ENCODE data around the gene PGGHG. TPM values are rescaled to one million over a fixed set of nuclear protein-coding genes. Genes with fewer than 3 reads are reported as not detected.
"Not testable (repeated sequence)": the region's sequence is repeated elsewhere in the genome, so short reads cannot be mapped to it uniquely, and the experiment has no call there.

The PGGHG gene
- total RNA-seq, 6 experiments from 2014 or later = 7.7 to 110 (median 13.8) TPM

DNA sequence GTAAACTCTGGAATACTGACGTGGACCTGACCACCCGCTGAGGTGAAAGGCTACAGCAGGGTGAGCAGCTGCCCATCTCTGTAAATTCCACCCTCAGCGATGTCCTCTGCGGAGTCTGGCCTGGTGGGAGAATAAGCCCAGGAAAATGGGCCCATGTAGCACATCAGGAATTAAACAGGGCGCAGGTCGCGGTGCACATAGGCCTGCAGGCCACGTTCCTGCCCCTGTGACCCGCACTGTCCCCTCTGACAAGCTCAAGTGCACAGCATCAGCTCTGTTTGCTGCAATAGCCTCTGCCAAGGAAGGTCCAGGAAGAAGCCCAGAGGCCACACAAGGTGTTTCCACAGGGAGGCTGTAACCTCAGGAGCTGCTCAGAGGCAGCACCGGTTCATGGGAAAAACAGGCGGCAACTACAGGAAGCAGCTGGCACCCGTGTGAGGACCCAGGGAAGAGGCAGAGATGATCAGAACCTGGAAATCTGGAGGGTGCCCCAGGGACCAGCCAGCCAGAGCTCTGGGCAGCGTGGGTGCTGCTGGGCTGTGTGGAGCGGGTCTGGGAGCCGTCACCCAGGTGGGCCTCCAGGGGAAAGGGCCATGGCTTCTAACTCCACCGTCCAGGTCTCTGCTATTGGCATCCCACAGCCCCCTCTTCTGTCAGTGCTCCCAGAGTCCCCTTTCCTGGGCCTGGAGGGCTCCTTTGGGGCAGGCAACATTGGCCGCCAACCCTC, 17.9 kb downstream of the PGGHG start:
- no peak overlapping the region for H3K4me3 ChIP-seq
- peaks cover 0 to 23% (median 10%) of the 10 kb centered on the region in 4 donors for H3K4me1 ChIP-seq
- ATAC-seq (no peak), DNase-seq (peak in 2 of 3 donors; percentile 57 to 58)
- intact Hi-C loops (cut with DNase I) = loop anchor here in 1 of 2 donors (10.0 kb wide), 1 partner anchor 58 kb away; the partner anchor contains the start of gene B4GALNT4
- 91% methylated on average over 5 of the region's 17 CpGs for WGBS (ENCODE audit: insufficient coverage, low coverage, low lambda C conversion rate, missing lambda C conversion rate)
- H3K27me3 ChIP-seq = no peaks in the 10 kb centered on the region
- no peak for TF ChIP-seq POLR2A (IDR thresholded peaks at IDR 0.05)
- TF ChIP-seq, protein P1, sequence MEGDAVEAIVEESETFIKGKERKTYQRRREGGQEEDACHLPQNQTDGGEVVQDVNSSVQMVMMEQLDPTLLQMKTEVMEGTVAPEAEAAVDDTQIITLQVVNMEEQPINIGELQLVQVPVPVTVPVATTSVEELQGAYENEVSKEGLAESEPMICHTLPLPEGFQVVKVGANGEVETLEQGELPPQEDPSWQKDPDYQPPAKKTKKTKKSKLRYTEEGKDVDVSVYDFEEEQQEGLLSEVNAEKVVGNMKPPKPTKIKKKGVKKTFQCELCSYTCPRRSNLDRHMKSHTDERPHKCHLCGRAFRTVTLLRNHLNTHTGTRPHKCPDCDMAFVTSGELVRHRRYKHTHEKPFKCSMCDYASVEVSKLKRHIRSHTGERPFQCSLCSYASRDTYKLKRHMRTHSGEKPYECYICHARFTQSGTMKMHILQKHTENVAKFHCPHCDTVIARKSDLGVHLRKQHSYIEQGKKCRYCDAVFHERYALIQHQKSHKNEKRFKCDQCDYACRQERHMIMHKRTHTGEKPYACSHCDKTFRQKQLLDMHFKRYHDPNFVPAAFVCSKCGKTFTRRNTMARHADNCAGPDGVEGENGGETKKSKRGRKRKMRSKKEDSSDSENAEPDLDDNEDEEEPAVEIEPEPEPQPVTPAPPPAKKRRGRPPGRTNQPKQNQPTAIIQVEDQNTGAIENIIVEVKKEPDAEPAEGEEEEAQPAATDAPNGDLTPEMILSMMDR (IDR thresholded peaks at IDR 0.05) = no peak
- H3K36me3 ChIP-seq = no peaks in the 10 kb centered on the region
- H3K27ac ChIP-seq = peak overlapping the region; percentile 58 to 95 (median 94)
- no peaks in the 10 kb centered on the region for H3K9me3 ChIP-seq

- not testable (repeated sequence) for H3K36me3 ChIP-seq, H3K9me3 ChIP-seq, H3K27me3 ChIP-seq
- Histone ChIP-seq H3K27ac (peak within 1 kb of the TSS; percentile 89 to 95 (median 94)), H3K4me3 (peak within 1 kb of the TSS; percentile 51 to 65 (median 51)), H3K4me1 (peaks cover 0 to 31% (median 11%) of the 10 kb centered on the region in 4 donors)
- ATAC-seq (peak; percentile 53 to 70 (median 64)), DNase-seq (peak; percentile 84 to 86 (median 84))
- intact Hi-C loops (cut with DNase I) = loop anchor here in 1 of 2 donors (10.0 kb wide), 1 partner anchor 57 kb away; the partner anchor contains the start of gene B4GALNT4
- TF ChIP-seq, protein P1 (IDR thresholded peaks at IDR 0.05) = peak in 2 of 4 donors; percentile 7 to 15
- TF ChIP-seq POLR2A (IDR thresholded peaks at IDR 0.05) = peak; percentile 94
- 0% methylated on average over 3 of the region's 28 CpGs for WGBS (ENCODE audit: insufficient coverage, low coverage, low lambda C conversion rate, missing lambda C conversion rate)
These were observed 19.1 kb downstream of the PGGHG start, which contains the start of gene IFITM2 for GRCh38 chr11:307766-308708. TSS of gene IFITM2 (plus strand) at chr11:307816. CDS start at chr11:308193, 377 bp downstream.

DNA sequence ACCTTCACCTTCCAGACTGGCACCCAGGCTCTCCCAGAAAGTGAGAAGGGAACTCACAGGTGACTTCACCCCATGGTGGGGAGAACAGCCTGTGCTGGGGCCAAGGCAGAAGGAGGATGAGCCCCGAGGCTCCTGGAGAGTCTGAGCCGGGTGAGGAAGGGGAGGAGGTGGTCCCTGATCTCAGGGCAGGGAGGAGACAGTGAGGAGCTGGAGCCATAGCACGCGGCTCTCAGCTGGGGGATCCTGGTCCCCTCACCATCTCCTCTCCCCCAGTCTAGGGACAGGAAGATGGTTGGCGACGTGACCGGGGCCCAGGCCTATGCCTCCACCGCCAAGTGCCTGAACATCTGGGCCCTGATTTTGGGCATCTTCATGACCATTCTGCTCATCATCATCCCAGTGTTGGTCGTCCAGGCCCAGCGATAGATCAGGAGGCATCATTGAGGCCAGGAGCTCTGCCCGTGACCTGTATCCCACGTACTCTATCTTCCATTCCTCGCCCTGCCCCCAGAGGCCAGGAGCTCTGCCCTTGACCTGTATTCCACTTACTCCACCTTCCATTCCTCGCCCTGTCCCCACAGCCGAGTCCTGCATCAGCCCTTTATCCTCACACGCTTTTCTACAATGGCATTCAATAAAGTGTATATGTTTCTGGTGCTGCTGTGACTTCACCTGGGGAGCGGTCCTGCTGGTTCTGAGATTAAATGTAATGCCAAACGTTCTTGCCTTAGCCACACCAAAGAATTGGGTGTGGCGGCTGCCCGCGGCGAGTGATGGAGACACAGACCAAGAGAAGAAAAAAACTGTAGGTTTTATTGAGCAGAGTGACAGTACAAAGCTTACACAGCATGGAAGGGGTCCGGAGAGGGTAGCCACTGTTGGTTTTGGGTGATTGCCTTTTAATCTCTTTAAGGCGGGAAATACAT, 20.1 kb downstream of the PGGHG start:
- not testable (repeated sequence) for H3K9me3 ChIP-seq, H3K36me3 ChIP-seq, H3K27me3 ChIP-seq
- peaks cover 0 to 31% (median 15%) of the 10 kb centered on the region in 4 donors for H3K4me1 ChIP-seq
- WGBS (ENCODE audit: insufficient coverage, low coverage, low lambda C conversion rate, missing lambda C conversion rate) = 24% methylated on average over 13 of the region's 24 CpGs
- peak overlapping the region; percentile 89 to 95 (median 94) for H3K27ac ChIP-seq
- ATAC-seq (peak; percentile 6 to 22 (median 8)), DNase-seq (peak; percentile 44 to 66 (median 60))
- H3K4me3 ChIP-seq = peak overlapping the region; percentile 51 to 65 (median 51)
- peak; percentile 31 for TF ChIP-seq POLR2A (IDR thresholded peaks at IDR 0.05)
- intact Hi-C loops (cut with DNase I) = loop anchor here in 1 of 2 donors (10.0 kb wide), 1 partner anchor 56 kb away; the partner anchor contains the start of gene B4GALNT4

DNA sequence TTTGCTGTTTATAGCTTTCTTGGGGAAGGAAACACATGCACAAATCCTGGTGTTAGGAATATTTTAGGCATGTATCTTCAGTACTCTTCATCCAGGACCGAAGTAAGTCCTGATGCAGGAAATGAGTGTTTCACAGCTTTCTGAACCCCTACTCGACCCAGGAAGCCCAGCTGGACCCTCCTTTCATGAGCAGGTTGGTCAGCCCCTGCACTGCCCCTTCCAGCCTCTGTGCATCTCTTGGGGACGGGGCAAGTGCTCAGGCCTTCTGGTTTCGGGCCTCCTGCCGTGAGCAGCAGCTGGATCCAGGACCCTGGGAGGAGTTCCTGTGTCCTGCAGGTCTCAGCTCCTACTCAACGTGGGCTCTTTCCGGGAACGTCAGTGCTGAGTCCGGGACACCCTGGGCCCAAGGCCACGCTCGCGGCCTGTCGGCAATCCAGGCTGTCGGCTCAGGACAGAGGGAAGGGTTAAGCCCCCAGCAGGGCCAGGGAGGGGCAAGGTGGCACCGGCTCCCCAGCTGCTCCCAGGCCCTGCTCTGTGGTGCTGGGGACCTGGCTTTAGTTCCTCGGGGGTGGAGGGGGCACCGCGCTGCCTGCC, 21.1 kb downstream of the PGGHG start:
- not testable (repeated sequence) for H3K9me3 ChIP-seq, H3K36me3 ChIP-seq, H3K27me3 ChIP-seq
- Histone ChIP-seq H3K27ac (peak overlapping the region; percentile 89 to 95 (median 94)), H3K4me1 (peaks cover 0 to 39% (median 14%) of the 10 kb centered on the region in 4 donors), H3K4me3 (peak overlapping the region; percentile 51 to 65 (median 51))
- 0% methylated on average over 2 of the region's 18 CpGs for WGBS (ENCODE audit: insufficient coverage, low coverage, low lambda C conversion rate, missing lambda C conversion rate)
- ATAC-seq (peak in 3 of 4 donors; percentile 2 to 20 (median 4)), DNase-seq (peak in 1 of 3 donors; percentile 38)
- peak; percentile 56 for TF ChIP-seq POLR2A (IDR thresholded peaks at IDR 0.05)
- intact Hi-C loops (cut with DNase I) = loop anchor here in 1 of 2 donors (10.0 kb wide), 1 partner anchor 55 kb away; the partner anchor contains the start of gene B4GALNT4

- H3K27ac ChIP-seq = peak overlapping the region; percentile 85 to 97 (median 90)
- ATAC-seq (peak; percentile 29 to 64 (median 50)), DNase-seq (peak in 1 of 3 donors; percentile 37)
- intact Hi-C loops (cut with DNase I); H3K9me3 ChIP-seq; H3K27me3 ChIP-seq; H3K36me3 ChIP-seq: not testable (repeated sequence)
- H3K4me1 ChIP-seq = peaks cover 0 to 44% (median 12%) of the 10 kb centered on the region in 4 donors
- WGBS (ENCODE audit: insufficient coverage, low coverage, low lambda C conversion rate, missing lambda C conversion rate) = 2% methylated on average over 10 of the region's 71 CpGs
- peak overlapping the region in 2 of 3 donors; percentile 26 to 55 for H3K4me3 ChIP-seq
These were observed 22.3 kb downstream of the PGGHG start for GRCh38 chr11:311013-311748.

All from right lobe of liver (tissue), 6 donors.